Activated effector memory CD4-positive, alpha-beta T cell treated with anti-CD3 and anti-CD28 coated beads, Interleukin-2, amount 50 U/mL, for 16 hours (primary cell): ENCODE results near the gene ZBTB16.
"Not testable (repeated sequence)": the region's sequence is repeated elsewhere in the genome, so short reads cannot be mapped to it uniquely, and the experiment has no call there.

ENCODE experiments used
- DNase-seq: peaks from one replicate; pipeline ENCODE4 v3.0.0-alpha.2; 2020

The ZBTB16 gene

GRCh38 chr11:114044042-114044871, 15.3 kb upstream of the ZBTB16 start:
- peak; percentile 51 for DNase-seq

- DNase-seq = no peak
Observed at GRCh38 chr11:114047327-114047726, 12.2 kb upstream of the ZBTB16 start.

GRCh38 chr11:114049050-114049449, 10.5 kb upstream of the ZBTB16 start:
- no peak for DNase-seq

GRCh38 chr11:114049766-114050165, 9.7 kb upstream of the ZBTB16 start:
- not testable (repeated sequence) for DNase-seq

DNA sequence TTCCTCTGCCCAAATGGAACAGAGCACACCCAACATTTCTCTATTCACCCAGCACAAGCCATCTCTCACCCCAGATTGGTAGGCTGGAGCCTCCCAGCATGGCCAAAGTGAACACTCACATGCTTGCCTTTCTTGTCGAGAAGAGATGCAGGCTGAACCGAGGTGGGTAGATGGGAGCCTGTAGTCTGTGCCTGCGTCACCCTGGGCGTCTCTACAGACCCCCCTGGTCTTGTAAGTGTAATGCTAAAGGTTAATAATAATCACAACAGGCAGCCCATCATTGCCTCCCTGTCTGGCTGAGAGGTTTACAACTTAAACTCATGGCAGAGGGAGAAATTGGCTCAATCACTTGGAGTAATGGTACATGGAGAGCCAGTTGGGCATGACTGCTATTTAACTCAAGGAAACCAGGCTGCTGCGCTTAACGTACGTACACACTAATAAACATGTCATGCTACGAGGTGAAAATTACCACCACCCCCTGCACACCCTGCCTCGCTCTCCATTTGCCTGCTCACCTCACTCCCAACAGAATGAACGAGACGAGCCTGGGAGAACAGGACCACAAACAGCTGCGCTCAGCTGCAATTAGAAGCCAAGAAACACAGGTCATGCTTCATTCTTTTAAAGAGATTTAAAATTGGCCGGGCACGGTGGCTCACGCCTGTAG, 9.1 kb upstream of the ZBTB16 start:
- DNase-seq = no peak

DNA sequence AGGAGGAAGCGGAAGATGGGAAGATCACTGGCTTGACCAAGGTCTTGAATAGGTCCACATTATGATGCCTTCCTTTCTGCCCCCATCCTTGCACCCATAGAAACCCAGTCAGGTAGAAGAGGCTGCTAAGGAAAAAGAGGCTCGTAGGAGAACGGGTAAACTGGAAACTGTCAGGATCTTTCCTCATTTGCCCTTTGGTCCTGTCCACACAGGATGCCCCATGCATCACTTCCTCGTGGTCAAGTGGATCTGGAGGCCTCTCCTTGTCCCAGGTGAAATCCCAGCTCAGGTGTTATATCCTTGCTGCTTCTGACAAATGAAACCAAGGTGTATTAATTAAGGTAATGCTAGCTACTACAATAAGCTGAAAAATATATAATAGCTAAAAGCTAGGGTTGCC, 8.0 kb upstream of the ZBTB16 start:
- no peak for DNase-seq

DNA sequence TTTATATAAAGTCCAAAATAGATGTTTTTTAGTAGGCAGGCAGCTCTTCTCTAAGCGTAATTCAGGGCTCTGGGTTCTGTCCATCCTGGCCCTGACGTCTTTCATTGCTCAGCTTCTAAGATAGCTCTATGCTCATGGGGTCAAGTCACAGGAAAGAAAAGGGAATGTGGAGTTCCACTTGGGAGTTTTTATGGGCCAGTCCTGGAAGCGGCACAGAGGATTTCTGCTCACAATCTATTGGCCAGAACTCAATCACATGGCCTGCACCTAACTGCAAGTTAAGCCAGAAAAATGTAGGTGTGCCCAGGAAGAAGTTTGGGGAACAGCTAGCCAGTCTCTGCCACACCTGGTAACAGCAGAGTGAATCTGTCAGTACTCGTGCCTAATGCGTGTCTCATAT, 7.4 kb upstream of the ZBTB16 start:
- DNase-seq = no peak

DNA sequence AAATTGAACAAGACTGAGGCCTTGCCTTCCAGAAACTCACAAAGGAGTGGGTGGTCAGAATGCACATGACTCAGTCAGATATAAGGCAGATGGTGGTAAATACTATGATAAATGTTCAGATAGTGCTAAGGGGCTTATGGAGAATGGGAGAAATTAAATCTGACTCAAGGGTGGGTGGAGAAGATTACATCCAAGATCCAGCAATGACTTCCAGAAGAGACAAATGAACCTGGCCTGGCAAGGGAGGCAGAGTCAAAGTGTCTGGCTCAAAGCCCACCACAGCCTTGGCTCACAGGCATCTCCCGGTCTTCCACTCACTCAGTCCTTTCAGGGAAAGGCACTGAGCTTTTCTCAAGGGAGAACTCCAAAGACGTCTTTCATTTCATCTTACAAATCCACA, 6.1 kb upstream of the ZBTB16 start:
- no peak for DNase-seq

DNA sequence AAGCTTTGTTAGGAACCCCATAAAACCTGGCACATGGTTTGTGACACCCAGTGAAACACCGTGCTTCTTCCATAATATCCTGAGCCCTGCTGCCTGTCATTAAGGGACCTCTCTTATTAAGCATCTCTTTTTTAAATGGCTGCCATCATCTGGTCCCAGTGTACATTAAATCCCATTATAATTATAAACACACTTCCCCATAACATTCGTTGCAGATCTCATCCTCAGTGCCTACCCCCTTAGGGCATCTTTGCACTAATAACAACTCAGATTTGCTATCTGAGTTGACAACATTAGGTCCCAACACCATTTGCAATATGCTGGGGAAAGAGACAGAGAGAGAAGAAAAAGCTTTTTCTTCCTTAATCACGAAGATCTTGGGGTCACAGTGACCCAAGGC, 4.7 kb upstream of the ZBTB16 start:
- no peak for DNase-seq

GRCh38 chr11:114056409-114056808, 3.1 kb upstream of the ZBTB16 start:
- DNase-seq = no peak

DNA sequence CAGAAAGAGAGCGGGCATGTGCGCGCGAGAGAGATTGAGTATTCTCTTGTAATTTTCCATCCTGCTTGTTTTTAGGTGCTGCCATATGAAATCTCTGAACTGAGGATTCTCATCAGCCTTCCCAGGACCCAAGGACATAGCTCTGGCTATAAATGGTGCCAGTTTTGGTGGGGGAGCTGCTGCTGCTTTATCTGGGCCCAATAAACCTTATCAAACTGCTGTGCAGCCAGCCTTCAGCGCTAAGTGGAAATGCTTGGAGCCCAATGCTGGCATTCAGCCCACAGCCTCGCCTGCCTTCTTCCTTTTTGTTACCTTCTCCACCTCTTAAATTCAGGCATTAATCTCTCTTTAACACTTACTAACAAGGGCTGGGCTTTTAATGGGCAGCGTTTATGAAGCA, 2.4 kb upstream of the ZBTB16 start:
- DNase-seq = no peak

DNA sequence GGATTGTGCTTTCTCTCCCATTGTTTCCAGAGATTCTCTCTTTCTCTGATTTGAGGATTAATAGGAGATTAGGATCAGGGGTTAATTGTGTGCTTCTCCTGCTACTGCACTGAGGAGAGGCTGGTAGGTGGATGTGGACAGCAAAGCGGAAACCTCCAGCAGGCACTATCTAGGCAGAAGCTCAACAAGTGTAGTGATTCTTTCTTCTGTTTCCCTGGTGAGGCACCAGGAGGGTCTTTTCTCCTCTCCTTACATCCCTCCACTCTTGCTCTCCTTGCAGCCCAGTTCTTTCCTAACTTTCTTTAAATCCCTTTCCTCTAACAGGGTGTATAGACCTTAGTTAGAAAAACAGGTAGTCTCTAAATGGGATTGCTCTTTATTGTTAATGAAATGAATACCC, 1.9 kb upstream of the ZBTB16 start:
- no peak for DNase-seq

DNA sequence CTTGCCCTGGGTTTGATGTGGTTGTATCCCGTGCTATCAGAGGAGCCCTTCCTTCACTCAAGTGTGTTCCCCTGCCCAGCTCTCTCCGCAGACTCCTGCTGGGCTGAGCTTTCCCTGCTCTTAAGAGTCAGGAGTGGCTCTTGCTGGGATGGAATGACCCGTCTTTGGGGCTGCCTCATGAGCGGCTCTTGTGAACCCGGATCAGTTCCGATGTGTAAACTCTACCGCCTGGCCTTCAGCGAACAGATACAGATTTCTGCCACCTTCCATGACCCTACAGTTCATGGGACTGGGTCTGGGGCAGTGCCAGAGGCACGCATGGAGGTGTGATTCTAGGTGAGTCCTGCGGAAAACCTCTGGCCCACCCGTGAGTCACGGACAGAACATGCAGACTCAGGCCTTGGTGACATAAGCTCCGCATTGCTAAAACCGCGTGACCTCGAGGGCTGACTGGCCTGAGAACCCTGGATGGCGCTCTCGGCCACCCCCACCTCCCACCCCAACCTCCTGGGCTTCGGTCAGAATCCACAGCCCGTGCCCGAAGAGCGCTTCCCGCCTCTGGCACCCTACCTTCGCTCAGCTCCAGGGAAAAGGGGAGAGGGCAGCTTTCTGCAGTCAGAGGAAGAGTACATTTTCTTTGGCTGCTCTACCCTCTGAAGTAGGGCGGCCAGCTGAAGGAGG, 1.3 kb upstream of the ZBTB16 start:
- DNase-seq = no peak

DNA sequence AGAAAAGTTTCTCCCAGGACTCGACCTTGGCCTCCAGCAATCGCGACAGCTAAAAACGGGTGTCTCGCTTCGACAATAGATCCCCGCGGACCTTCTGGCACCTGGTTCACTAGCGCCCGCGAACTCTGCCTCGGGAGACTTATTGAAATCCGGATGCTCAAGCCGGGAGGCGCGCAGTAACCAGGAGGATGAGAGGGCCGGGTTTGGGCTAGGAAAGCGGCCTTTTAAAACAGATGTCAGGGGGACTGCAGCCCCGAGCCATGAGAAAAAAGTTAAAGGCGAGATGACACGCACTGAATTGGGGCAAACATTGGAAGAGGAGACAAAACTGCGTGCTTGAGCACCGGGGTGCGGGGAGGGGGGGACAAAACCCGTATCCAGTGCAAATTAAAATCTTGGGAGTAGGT, 637 bp upstream of the ZBTB16 start:
- DNase-seq = no peak

- DNase-seq = peak; percentile 71
Observed at GRCh38 chr11:114059984-114060391, 477 bp downstream of the ZBTB16 start.

- DNase-seq = peak; percentile 73
Observed at GRCh38 chr11:114060392-114061047, 1.0 kb downstream of the ZBTB16 start.

DNA sequence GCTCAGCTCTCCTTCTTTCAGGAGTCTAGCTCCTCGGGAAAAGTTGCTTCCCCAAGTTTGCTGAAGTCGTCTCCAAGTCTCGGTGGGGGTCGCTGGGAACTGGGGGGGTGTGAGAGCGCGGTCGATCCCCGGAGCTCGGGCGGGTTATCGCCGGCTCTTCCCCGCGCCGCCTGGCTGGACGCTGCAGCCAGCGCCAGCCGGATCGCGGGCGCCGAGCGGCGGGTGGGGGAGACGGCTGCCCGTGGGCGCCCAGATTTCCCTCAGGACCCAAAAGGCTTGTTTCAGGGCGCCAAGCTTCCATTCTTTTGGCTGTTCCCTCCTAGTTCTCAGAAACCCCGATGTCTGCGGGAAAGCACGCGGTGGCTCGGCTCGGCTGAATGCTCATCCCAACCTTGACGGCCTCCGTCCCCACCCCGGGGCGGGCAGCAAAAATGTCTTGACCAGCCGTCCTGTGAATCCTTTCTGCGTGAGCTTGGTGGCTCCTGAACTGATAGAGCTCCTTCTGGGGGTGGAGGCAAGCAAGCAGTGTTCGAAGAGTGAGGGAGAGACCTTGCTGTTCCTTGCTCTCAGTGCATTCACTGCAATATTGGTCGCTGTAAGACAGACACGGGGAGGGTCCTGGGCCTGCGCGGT, 1.7 kb downstream of the ZBTB16 start:
- DNase-seq = no peak

DNA sequence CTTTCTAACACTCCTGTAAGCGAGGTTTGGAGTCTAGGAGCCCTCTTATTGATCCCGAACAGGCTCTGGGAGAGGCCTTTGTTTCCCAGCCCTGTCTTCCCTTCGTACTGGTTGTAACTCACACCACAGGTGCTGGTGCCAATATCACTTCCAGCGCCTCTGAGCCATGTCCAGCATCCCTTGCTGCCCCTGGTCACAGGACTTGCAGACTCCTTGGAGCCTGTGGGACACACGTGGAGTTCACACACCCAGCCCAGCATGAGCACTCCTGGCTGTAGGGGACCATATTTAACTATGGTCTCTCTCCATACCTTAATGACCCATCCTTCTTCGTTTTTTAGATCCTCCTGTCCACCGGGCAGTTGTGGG, 2.2 kb downstream of the ZBTB16 start:
- DNase-seq = no peak

DNA sequence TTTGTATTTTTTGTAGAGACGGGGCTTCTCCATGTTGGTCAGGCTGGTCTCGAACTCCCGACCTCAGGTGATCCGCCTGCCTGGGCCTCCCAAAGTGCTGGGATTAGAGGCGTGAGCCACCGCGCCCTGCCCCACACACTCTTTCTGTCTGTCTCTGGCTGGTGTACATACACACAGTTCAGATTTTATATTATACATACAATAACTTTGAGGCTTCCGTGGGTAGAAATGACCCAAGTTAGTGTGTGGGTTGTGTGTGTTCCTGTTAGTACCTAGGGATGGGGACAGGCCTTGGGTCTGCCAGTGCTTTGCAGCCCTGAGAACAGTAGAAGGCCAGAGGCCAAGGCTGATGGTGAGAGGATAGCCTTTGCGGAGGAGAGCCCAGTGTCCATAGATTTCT, 2.8 kb downstream of the ZBTB16 start:
- DNase-seq = peak; percentile 33

GRCh38 chr11:114063149-114063828, 3.8 kb downstream of the ZBTB16 start:
- DNase-seq = peak; percentile 49

- DNase-seq = peak; percentile 53
Observed at GRCh38 chr11:114063829-114064201, 4.3 kb downstream of the ZBTB16 start.

DNA sequence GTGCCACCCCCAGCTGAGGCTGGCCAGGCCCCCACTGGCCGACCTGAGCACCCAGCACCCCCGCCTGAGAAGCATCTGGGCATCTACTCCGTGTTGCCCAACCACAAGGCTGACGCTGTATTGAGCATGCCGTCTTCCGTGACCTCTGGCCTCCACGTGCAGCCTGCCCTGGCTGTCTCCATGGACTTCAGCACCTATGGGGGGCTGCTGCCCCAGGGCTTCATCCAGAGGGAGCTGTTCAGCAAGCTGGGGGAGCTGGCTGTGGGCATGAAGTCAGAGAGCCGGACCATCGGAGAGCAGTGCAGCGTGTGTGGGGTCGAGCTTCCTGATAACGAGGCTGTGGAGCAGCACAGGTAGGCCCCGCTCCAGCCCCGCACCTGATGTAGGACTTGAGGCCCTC, 4.7 kb downstream of the ZBTB16 start:
- DNase-seq = peak; percentile 43
